ENCODE measurements around the gene VWCE. TPM values are rescaled to one million over a fixed set of nuclear protein-coding genes. Genes with fewer than 3 reads are reported as not detected.

Gene VWCE
- total RNA-seq, 1 donor from 2014 or later = 0.73 TPM

DNA sequence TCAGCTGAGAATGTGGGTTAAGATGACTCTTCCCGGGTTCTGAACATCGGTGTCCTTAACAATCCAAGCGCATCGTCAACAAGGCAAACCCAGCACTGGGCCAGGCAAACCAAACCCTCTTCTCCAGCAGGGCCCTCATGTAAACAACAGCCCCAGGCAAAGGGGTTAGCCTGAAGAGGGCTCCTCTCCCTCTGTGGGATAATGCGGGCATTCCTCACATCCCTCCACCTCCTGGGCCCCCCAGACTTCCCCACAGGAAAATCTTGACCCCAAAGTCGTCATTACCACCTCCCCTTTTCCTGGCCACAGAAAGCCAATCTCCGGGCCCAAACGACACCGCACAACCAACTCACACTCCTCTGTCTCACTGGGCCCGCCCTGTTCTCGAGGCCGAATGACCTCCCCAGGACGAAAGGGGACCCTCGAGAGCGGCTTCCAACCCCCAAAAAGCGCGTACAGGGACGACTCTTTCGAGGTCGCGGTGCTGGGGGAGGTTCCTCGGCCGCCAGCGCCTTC, 37.2 kb upstream of the VWCE start:
- intact Hi-C loops (cut with DNase I) = no loop called here
- ATAC-seq (ENCODE audit: poor library complexity) (no peak), DNase-seq (no peak)

DNA sequence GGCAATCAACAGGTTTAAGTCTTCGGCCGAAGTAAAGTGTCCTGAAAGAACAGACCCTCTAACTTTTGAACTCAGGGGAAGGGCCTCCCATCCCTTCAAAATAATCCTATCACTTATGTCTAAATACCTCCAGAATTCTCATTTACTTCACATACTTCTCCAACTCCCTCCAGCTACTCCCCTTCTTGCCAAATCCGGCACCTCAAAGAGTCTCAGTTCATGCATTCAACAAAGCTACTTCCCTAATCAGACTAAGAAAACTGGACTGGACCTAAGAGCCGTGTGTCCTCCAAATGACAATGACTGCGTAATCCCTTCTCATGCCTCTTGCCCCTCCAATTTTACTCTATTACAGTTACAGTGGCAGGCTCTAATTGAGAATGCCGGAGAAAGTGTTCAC, 36.5 kb upstream of the VWCE start:
- intact Hi-C loops (cut with DNase I) = no loop called here
- ATAC-seq (ENCODE audit: poor library complexity) = no peak

DNA sequence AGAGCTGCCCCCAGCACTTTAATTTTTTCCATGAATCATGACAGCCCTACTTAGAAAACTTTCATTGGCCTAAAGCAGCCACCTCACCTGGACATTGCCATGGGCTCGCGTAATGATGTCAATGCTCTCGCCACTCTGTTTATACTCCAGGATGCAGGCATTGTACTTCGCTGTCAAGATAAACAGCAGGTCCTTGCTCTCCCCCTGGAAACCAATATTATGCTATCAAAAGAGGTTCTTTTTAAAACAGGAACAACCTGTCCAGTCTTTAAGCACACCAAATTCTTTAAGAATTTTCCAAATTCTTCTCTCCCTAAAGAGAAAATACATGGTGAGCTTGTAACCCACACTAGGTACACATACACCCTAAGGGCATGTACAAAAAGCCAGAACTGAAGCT, 34.8 kb upstream of the VWCE start:
- no peak for ATAC-seq (ENCODE audit: poor library complexity)
- DNase-seq = no peak
- intact Hi-C loops (cut with DNase I) = no loop called here

More for the DNA sequence above, 36.5 kb upstream of the VWCE start:
- DNase-seq = no peak

DNA sequence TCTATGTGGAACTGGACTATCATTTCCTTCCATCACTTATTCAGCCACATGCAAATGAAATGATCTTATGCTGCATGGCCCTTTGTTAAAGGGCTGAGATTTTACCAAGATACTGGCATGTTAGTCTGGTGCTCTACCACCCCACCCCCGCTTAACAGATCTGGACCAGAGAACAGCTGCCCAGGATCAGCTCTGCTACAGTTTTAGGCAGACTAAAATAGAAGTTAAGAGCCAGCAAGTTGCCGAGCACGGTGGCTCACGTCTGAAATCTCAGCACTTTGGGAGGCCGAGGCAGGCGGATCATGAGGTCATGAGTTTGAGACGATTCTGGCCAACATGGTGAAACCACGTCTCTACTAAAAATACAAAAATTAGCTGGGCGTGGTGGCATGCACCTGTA, 33.2 kb upstream of the VWCE start:
- ATAC-seq (ENCODE audit: poor library complexity) = no peak
- intact Hi-C loops (cut with DNase I) = no loop called here
- no peak for DNase-seq

DNA sequence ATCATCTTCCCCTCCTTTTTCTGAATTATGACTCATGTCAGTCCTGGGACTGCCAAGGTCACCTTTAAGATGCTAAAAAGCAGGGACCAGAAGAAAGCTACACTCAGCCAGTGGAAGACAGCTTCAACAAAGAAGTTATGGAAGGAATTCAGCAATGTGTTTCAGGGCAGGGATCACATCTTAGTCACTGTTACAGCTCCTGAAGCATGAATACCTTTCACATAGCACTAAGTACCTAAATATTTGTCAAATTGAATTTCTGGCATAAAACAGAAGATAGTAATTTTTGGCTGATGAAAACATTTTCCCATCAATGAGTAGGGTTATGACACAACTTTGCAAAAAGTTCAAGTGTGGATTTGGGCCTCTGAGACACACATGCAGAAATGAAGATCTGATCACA, 32.6 kb upstream of the VWCE start:
- DNase-seq = no peak
- ATAC-seq (ENCODE audit: poor library complexity) = no peak
- intact Hi-C loops (cut with DNase I) = no loop called here

DNA sequence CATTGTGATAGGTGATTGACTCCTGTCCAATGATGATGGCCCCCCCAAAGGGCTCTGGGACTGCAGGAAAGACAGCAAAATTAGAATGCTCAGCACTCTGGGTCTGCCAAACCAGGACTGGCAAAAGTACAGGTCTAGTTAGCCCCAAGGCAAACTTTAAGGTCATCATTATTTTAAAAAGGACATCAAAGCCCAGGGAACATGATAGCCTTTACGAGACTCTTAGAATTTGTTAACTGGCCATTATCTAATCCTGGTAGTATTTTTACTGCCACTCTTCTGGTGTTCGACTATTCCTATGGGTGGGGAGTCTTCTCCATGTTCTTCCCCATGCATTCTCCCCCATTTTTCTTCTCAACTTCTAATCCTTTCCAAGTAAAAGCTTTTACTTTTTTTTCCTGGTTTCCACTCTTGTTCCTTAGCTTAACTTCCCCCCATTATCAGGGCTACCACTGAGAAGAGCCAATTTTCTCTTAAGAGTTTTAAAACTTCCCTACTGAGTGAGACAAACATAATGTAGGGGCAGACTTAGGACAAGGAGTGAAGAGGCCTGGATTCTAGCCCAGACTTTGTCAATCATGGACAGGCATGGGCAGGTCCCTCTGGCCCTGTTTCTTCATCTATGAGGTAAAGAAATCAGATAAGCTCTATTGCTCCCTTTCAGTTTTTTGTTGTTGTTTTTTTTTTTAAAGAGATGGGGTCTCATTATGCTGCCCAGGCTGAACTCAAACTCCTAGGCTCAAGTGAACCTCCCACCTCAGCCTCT, 30.7 kb upstream of the VWCE start:
- peak; percentile 82 for ATAC-seq (ENCODE audit: poor library complexity)

DNA sequence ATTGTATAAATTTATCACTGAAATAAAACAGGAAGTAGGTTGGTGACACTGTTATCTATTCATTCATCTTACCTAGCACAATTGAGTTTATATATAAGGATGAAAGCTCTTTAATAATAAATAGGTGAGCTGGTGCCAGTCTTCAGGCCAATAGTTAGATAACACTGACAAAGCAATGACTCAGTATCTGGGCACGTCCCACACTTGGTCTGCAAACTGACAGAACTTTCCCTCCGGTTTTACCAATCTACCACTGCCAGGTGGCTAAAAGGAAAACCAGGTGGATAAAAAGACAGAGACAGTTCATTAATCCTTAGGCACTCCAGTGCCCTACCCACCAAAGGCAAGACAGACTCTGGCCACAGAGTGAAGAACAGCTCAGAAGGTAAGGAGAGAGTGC, 20.1 kb upstream of the VWCE start:
- intact Hi-C loops (cut with DNase I) = no loop called here

More for the DNA sequence above, 30.7 kb upstream of the VWCE start:
- intact Hi-C loops (cut with DNase I) = no loop called here
- DNase-seq = no peak

DNA sequence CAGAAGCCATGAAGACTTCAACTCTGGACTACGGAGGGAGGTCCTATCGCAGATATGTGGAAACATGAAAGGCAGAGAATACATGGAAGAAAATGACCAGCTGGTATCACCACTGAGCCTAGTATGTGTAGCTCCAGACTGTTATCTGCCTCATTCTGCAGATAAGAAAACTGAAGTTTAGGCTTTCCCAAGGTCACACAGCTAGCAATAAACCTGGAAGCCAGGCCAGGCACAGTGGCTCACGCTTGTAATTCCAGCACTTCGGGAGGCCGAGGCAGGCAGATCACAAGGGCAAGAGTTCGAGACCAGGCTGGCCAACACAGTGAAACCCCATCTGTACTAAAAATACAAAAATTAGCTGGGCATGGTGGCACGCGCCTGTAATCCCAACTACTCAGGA, 15.6 kb upstream of the VWCE start:
- intact Hi-C loops (cut with DNase I) = no loop called here
- DNase-seq (no peak), ATAC-seq (ENCODE audit: poor library complexity) (no peak)

More for the DNA sequence above, 20.1 kb upstream of the VWCE start:
- ATAC-seq (ENCODE audit: poor library complexity) = no peak
- DNase-seq = no peak

DNA sequence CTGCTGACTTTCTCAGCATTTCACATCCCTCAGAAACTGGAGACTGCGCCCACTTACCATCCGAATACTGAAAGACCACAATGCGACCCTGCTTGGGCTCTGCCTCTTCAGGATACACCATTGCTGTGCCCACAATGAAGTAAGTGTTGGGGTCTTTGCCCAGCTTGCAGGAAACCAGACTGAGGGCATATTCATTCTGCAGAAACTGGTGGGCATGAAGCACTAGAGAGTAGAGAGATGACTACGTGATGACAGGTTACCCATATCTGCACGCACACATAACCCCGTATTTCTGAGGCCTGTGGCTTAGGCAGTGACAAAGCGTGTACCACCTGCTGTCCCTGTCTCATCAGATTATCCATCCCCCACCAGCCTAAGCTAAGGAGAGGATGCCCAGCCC, 14.6 kb upstream of the VWCE start:
- ATAC-seq (ENCODE audit: poor library complexity) = no peak
- no peak for DNase-seq
- intact Hi-C loops (cut with DNase I) = no loop called here

DNA sequence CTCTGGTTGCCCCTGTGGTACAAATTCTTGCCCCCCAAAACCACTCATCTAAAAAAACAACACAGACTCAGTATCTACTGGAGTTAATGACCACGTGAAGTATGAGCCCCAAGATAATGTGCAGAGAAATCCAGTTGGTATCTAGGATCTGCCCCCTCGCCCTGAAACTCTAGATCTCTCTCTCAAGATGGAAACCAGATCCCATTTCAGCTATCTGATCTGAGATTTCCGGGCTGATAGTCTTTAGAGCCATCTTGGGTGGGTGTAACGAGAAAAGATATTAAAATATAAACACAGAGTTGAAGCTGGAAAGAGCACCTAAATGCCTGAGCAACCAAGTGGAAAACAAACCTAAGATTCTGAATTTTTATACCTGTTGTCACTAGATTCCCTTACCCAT, 14.0 kb upstream of the VWCE start:
- intact Hi-C loops (cut with DNase I) = no loop called here
- DNase-seq (no peak), ATAC-seq (ENCODE audit: poor library complexity) (no peak)

DNA sequence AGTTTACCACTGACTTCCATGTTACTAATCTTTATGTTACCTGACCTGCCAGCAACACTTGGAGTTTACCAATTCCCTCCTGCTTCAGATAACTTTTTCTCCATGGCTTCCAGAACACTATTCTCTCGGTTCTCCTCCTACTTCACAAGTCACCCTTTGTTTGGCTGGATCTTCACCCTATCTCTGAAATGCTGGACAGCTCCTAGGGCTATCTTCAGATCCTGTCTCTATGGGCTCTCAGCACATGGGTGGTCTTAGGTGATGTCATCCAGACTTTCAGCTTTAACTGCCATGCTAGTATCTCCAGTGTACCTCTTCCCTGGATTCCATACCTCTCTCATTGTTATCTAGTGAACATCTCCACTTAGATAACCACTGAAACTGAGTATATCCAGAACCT, 12.2 kb upstream of the VWCE start:
- intact Hi-C loops (cut with DNase I) = no loop called here
- ATAC-seq (ENCODE audit: poor library complexity) (no peak), DNase-seq (no peak)

DNA sequence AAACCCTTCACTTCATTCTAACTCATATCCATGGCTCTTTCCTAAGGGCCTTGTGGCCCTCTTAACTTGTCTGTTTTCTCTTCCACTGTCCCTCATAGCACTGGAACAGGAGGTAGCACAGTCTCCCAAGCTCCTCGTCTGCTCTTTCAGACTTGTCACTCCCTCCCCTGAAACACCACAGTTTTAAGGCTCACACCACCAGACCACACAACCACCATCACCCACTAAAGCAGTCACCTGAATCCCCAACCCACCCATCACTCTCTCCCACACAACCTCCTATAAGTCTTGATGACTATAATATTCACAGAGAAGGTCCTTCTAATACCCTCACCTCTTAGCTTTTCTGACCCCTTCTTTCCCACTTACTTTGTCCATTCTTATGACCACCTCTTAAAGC, 11.1 kb upstream of the VWCE start:
- ATAC-seq (ENCODE audit: poor library complexity) = no peak
- no peak for DNase-seq
- intact Hi-C loops (cut with DNase I) = no loop called here

DNA sequence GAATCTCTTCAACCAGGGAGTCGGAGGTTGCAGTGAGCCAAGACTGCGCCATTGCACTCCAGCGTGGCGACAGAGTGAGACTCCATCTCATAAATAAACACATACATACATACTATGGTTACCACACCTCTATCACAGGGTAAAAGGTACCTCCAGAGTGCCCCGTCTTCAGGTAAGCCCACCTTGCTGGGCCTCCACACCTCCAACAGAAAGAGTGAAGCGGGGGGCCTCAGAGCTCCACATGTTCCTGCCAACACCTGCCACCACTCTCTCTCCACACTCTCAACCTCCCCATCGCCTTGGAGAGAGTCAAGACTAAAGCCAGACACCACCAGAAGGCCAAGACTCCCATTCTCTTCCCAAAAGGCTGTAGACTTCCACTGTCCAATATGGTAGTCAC, 10.3 kb upstream of the VWCE start:
- intact Hi-C loops (cut with DNase I) = no loop called here
- DNase-seq (no peak), ATAC-seq (ENCODE audit: poor library complexity) (no peak)

DNA sequence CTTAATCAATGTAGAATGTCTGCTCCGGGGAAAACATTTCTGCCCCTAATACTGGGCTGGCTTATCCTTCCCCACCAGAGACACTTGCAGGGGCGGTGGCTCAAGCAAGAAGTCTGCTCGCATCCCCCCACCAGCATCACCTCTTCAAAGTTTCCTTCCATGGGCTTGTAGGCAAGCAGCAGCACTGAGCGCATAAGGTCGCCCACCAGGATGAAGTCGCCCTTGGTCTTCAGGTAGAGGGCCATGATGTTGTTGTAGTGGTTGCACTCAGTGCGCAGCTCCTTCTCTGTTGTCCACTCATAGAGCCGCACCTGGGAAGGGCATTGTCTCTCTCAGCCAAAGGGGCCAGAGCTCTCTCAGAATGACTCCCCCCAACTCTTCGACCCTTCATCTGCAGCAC, 8.6 kb upstream of the VWCE start:
- DNase-seq = no peak
- intact Hi-C loops (cut with DNase I) = no loop called here
- ATAC-seq (ENCODE audit: poor library complexity) = no peak

DNA sequence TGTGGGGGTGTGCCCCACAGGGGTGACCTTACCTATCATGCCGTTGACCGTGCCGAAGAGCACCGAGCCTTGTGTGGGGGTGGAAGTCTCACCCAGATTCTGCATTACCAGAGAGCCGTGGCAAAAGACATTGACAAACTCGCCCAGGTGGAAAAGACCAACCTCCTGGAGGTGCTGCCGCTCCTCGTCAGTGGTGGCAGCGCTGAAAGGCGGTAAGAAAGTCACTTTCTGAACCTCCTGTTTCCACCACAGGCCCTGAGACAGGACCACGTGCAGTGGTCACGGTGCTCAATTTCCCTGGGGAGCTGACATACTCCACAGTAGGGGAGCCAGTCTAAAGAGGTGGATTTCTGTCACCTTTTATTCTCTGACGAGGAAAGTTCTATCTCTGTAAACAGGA, 7.4 kb upstream of the VWCE start:
- intact Hi-C loops (cut with DNase I) = no loop called here
- no peak for DNase-seq
- no peak for ATAC-seq (ENCODE audit: poor library complexity)

DNA sequence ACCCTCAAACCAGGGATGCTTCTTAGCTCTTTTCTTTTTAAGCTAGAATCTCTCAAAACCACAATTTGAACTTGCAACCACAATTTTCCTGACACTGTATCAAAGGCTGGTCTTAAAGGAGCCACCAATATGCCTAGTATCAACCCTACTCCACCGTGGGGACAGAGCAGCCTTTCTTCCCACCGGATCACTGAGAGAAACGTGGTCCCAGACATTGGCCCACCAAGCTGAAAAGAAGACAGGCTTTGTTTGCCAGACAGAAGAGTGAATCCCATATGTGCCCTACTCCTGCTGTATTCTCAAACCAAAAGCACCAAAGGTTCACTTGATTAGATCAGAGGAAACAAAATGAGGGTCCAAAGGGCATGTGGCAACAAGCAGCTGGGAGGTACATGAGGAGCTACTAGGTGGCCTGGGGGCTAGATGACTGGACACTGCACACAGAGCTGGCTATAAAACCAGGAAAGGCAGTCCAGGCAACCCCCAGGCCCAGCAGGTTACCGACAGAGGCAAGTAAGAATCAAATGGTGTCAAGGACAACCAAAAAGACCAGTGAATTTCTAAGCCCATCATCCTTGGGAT, 3.6 kb upstream of the VWCE start:
- intact Hi-C loops (cut with DNase I) = no loop called here
- DNase-seq = no peak
- ATAC-seq (ENCODE audit: poor library complexity) = no peak

DNA sequence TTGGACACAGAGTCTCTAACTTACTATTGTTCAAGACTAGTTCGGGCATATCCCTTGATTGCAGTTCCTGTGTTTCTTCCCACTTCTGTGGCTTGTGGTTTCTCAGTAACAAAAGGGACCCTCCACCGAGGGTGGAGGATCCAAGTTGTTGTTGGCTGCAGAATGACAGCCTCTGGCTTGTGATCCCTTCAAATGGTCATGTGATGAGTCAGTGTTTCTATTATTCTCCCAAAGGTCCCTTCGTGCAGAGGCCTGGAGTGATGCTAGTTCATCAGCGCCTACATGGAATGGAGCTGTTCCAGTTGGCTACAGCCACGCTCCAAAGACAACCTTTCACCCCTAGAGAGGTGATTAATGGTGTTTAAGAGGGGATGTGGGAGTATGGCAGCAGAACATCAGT, 2.6 kb upstream of the VWCE start:
- ATAC-seq (ENCODE audit: poor library complexity) (peak; percentile 22), DNase-seq (no peak)
- intact Hi-C loops (cut with DNase I) = no loop called here

DNA sequence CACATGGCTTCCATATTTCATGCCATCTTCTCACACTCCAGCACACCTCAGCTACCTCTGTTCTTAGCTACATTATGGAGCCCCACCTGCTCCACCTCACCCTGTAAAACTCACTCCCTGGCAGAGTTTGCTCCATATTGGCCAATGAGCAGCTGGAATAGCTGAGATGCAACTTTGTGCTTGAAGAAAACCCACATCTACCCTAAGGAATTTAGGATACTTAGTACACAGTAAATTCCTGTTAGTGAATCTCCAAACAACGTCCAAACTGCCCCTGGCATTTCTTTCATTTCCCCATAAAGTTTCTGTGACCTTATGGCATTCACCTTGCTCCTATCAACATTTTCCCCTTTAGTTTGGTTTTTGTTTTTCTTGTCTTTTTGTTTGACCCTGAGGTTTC, 2.2 kb upstream of the VWCE start:
- ATAC-seq (ENCODE audit: poor library complexity) (no peak), DNase-seq (no peak)
- intact Hi-C loops (cut with DNase I) = no loop called here

DNA sequence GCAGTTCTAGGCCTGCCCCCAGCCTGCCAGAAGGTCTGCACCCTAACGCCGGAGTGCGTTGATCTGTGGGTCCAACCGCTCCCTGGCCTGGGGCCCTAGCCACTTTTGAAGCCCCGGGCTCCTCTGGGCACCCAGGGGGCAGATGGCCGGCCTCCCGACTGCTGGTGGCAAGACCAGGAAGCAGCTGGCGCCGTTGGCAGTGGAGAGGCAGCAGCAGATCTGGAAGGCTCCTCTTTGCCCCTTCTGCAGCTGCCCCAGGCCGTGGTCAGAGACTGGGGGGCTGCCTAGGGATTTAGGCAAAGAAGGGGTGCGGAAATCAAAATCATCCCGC, 445 bp upstream of the VWCE start:
- ATAC-seq (ENCODE audit: poor library complexity) = no peak
- intact Hi-C loops (cut with DNase I) = no loop called here
- peak; percentile 53 for DNase-seq

DNA sequence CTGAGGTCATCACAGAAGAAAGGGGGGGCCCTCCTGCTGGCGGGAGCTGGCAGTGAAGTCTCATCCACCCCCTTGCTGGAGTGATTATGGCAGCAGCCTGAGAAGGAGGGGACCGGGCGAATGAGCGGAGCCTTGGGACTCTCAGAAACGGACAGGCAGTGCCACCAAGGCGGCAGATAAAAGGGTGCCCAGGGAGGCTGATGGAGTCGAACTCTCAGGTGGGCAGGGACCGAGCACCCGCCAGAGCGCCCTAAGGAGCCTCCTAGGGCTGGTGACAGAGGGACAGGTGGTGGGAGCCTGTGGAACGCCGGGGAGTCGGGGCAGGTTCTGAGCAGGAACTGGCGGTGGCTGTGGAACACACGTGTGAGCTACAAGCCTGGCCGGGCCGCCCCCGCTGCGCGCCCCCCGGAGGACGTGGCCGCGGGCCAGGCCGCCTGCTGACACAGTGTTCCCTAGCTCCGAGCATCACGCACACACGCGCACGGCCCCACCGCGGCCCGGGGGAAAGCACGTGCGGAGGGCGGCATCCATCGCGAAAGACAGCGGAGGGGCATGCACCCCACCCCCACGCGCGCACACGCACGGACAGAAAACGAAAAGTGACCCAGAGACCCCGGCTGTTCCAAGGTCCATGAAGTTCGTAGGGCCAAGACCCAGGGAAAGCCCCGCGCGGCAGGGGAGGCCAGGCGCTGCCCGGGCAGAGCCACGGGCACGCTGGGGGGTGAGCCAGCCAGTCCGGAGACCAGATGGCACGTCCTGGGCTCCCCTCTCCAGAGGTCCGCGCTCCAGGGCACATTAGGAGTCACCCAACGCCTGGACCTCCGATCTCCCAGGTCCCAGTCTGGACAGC, 1.0 kb downstream of the VWCE start:
- DNase-seq (peak; percentile 74), ATAC-seq (ENCODE audit: poor library complexity) (peak; percentile 62)
- intact Hi-C loops (cut with DNase I) = no loop called here
